ENCODE measurements around the gene MBTPS1.

DNA sequence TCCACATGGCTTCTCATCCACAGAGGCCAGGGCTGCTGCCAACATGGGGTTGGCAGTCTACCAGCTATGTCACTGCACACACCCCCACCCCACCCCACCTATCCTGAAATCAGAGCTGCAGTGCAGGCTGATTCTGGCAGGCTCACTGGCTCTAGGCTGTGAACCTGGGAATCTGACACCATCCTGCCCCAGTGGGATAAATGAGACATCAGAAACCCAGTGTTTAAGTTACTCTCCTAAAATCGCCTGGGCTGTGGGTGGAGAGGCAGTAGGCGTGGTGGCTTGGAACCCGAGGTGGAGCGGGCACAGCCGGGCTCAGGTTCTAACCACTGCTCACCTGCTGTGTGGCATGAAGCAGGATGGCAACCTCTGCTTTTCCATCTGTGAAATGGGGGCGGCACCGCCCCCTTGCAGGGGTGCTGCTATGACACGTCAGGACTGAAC, 79.7 kb downstream of the MBTPS1 start:
- no peak for TF ChIP-seq POLR2A (IDR thresholded peaks at IDR 0.05)
- TF ChIP-seq, protein P1, sequence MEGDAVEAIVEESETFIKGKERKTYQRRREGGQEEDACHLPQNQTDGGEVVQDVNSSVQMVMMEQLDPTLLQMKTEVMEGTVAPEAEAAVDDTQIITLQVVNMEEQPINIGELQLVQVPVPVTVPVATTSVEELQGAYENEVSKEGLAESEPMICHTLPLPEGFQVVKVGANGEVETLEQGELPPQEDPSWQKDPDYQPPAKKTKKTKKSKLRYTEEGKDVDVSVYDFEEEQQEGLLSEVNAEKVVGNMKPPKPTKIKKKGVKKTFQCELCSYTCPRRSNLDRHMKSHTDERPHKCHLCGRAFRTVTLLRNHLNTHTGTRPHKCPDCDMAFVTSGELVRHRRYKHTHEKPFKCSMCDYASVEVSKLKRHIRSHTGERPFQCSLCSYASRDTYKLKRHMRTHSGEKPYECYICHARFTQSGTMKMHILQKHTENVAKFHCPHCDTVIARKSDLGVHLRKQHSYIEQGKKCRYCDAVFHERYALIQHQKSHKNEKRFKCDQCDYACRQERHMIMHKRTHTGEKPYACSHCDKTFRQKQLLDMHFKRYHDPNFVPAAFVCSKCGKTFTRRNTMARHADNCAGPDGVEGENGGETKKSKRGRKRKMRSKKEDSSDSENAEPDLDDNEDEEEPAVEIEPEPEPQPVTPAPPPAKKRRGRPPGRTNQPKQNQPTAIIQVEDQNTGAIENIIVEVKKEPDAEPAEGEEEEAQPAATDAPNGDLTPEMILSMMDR (IDR thresholded peaks at IDR 0.05), result no peak
- TF ChIP-seq EP300 (IDR thresholded peaks at IDR 0.05), result no peak
